H9 (cell line): Measurements from ENCODE around the gene RANBP9. TPM values are rescaled to one million over a fixed set of nuclear protein-coding genes. Genes with fewer than 3 reads are reported as not detected.

Source experiments
- DNase-seq: peaks from one replicate; pipeline ENCODE4 v3.0.0-alpha.2; 2017
- H2AFZ ChIP-seq: one replicate; pipeline ENCODE4 v1.6.1; 2013; ENCODE audit warnings: mild to moderate bottlenecking, low read length, control low read depth, moderate library complexity
- H2AK5ac ChIP-seq: 2 replicates; pipeline ENCODE4 v1.6.1; 2013; ENCODE audit warnings: low read length, control low read depth, mixed read lengths; ENCODE audit not compliant: insufficient read length
- H2BK120ac ChIP-seq: one replicate; pipeline ENCODE4 v1.6.1; 2013; ENCODE audit warnings: low read depth, mild to moderate bottlenecking, low read length, control low read depth, inconsistent platforms; ENCODE audit not compliant: poor library complexity, severe bottlenecking
- H2BK12ac ChIP-seq: 2 replicates; pipeline ENCODE4 v1.6.1; 2013; ENCODE audit warnings: low read length, control low read depth, mixed read lengths, low read depth; ENCODE audit not compliant: insufficient read length
- H2BK15ac ChIP-seq: 2 replicates; pipeline ENCODE4 v1.6.1; 2013; ENCODE audit warnings: low read depth, low read length, control low read depth
- H2BK20ac ChIP-seq: one replicate; pipeline ENCODE4 v1.6.1; 2013; ENCODE audit warnings: low read depth, mild to moderate bottlenecking, low read length, control low read depth, inconsistent platforms; ENCODE audit not compliant: poor library complexity, severe bottlenecking
- H2BK5ac ChIP-seq: 2 replicates; pipeline ENCODE4 v1.6.1; 2013; ENCODE audit warnings: low read length, control low read depth, mixed read lengths; ENCODE audit not compliant: insufficient read length
- H3K14ac ChIP-seq: 2 replicates; pipeline ENCODE4 v1.6.1; 2013; ENCODE audit warnings: low read length, control low read depth; ENCODE audit not compliant: insufficient read depth
- H3K18ac ChIP-seq: 2 replicates; pipeline ENCODE4 v1.6.1; 2013; ENCODE audit warnings: low read depth, mild to moderate bottlenecking, mixed read lengths, low read length, control low read depth; ENCODE audit not compliant: insufficient read length
- H3K23ac ChIP-seq: 2 replicates; pipeline ENCODE4 v1.6.1; 2013; ENCODE audit warnings: low read length, control low read depth, mixed read lengths, low read depth; ENCODE audit not compliant: insufficient read length
- H3K23me2 ChIP-seq: 2 replicates; pipeline ENCODE4 v1.6.1; 2013; ENCODE audit warnings: low read depth, mild to moderate bottlenecking, mixed read lengths, low read length, control low read depth; ENCODE audit not compliant: insufficient read length, poor library complexity, severe bottlenecking
- H3K27ac ChIP-seq: 2 replicates; pipeline ENCODE4 v1.5.1; 2013; ENCODE audit warnings: low read length, control low read depth, mixed read lengths, low read depth; ENCODE audit not compliant: insufficient read length
- H3K27me3 ChIP-seq: 2 replicates; pipeline ENCODE4 v1.6.1; 2013; ENCODE audit warnings: low read length, control low read depth, inconsistent platforms; ENCODE audit not compliant: insufficient read depth
- H3K4ac ChIP-seq: 2 replicates; pipeline ENCODE4 v1.6.1; 2013; ENCODE audit warnings: low read depth, mild to moderate bottlenecking, control low read depth, inconsistent platforms, low read length, moderate library complexity
- H3K4me1 ChIP-seq: 2 replicates; pipeline ENCODE4 v1.6.1; 2013; ENCODE audit warnings: low read length, control low read depth, inconsistent platforms; ENCODE audit not compliant: insufficient read depth
- H3K4me2 ChIP-seq: 2 replicates; pipeline ENCODE4 v1.6.1; 2013; ENCODE audit warnings: low read length, control low read depth, mixed read lengths; ENCODE audit not compliant: insufficient read length, insufficient read depth
- H3K56ac ChIP-seq: 2 replicates; pipeline ENCODE4 v1.6.1; 2013; ENCODE audit warnings: low read depth, mild to moderate bottlenecking, mixed read lengths, low read length, control low read depth; ENCODE audit not compliant: insufficient read length
- H3K79me1 ChIP-seq: 2 replicates; pipeline ENCODE4 v1.6.1; 2013; ENCODE audit warnings: low read depth, mild to moderate bottlenecking, moderate library complexity, low read length, control low read depth, inconsistent platforms; ENCODE audit not compliant: insufficient read depth, poor library complexity, severe bottlenecking
- H3K79me2 ChIP-seq: 2 replicates; pipeline ENCODE4 v1.6.1; 2013; ENCODE audit warnings: low read length, control low read depth, inconsistent platforms; ENCODE audit not compliant: insufficient read depth
- H3K9ac ChIP-seq: 2 replicates; pipeline ENCODE4 v1.6.1; 2013; ENCODE audit warnings: low read length, control low read depth, mixed read lengths; ENCODE audit not compliant: insufficient read length; ENCODE audit errors: extremely low read depth
- H3K9me3 ChIP-seq: one replicate; pipeline ENCODE4 v1.6.1; 2013; ENCODE audit warnings: low read depth, low read length, inconsistent platforms; ENCODE audit not compliant: control insufficient read depth
- H3T11ph ChIP-seq: one replicate; pipeline ENCODE4 v1.6.1; 2013; ENCODE audit warnings: mild to moderate bottlenecking, low read length, control low read depth, inconsistent platforms
- H4K20me1 ChIP-seq: one replicate; pipeline ENCODE4 v1.6.1; 2013; ENCODE audit not compliant: control insufficient read depth, insufficient read length, insufficient read depth
- H4K5ac ChIP-seq: 2 replicates; pipeline ENCODE4 v1.6.1; 2013; ENCODE audit warnings: low read depth, mild to moderate bottlenecking, mixed read lengths, low read length, control low read depth; ENCODE audit not compliant: insufficient read length
- H4K8ac ChIP-seq: replicated peaks from 2 replicates; pipeline ENCODE4 v1.6.1; 2013; ENCODE audit warnings: low read length, control low read depth, mixed read lengths, low read depth; ENCODE audit not compliant: insufficient read length
- H4K91ac ChIP-seq: 2 replicates; pipeline ENCODE4 v1.6.1; 2013; ENCODE audit warnings: low read depth, mild to moderate bottlenecking, moderate library complexity, mixed read lengths, low read length, control low read depth; ENCODE audit not compliant: insufficient read length
- H3K27ac Mint-ChIP-seq, 3 experiments: 2 replicates in 2 of 3; 3 replicates in 1 of 3; pipeline ENCODE4 v1.8.0; 2020 to 2021; ENCODE audit warnings: mixed read lengths in 3 of 3, mild to moderate bottlenecking in 1 of 3, moderate library complexity in 1 of 3
- H3K27me3 Mint-ChIP-seq: 2 replicates; pipeline ENCODE4 v1.8.0; 2021; ENCODE audit warnings: low read depth, mild to moderate bottlenecking, moderate library complexity, mixed read lengths
- H3K36me3 Mint-ChIP-seq, 3 experiments: 2 replicates in 2 of 3; 3 replicates in 1 of 3; pipeline ENCODE4 v1.8.0; 2020 to 2021; ENCODE audit warnings: low read depth in 3 of 3, mixed read lengths in 3 of 3; ENCODE audit not compliant: insufficient read depth in 1 of 3
- H3K4me1 Mint-ChIP-seq, 2 experiments: 2 replicates each; pipeline ENCODE4 v1.8.0; 2020; ENCODE audit warnings: mixed read lengths in 2 of 2
- H3K4me3 Mint-ChIP-seq, 2 experiments: 2 replicates in 1 of 2; 3 replicates in 1 of 2; pipeline ENCODE4 v1.8.0; 2020 to 2021; ENCODE audit warnings: mild to moderate bottlenecking in 2 of 2, mixed read lengths in 2 of 2, moderate library complexity in 1 of 2
- H3K9me3 Mint-ChIP-seq, 2 experiments: 2 replicates in 1 of 2; 3 replicates in 1 of 2; pipeline ENCODE4 v1.8.0; 2020; ENCODE audit warnings: mild to moderate bottlenecking in 2 of 2, mixed read lengths in 2 of 2, moderate library complexity in 1 of 2
- WGBS: extraction: QIAGEN DNeasy Blood & Tissue Kit; methylation state at CpG from one replicate; pipeline ENCODE4 v1.1.7; 2013; ENCODE audit warnings: missing lambda C conversion rate, low lambda C conversion rate, mixed read lengths; ENCODE audit not compliant: insufficient read length; ENCODE audit errors: extremely low coverage; 5-methylcytosine and 5-hydroxymethylcytosine counted together
- total RNA-seq: library from RNA; stranded (reverse); gene quantifications from 2 replicates; pipeline ENCODE4 v1.2.1, GENCODE V29; 2021
- TF ChIP-seq, protein P1 (sequence below): fragments of 200-600 bp; sonication (generic); conservative IDR thresholded peaks from 3 replicates; pipeline ENCODE4 v1.8.0; 2021; ENCODE audit warnings: antibody characterized with exemption, mild to moderate bottlenecking

RANBP9 gene
- total RNA-seq, 1 experiment from 2014 or later: 37.2 TPM

- Histone ChIP-seq H3K4ac (no peak overlapping the region), H2BK120ac (no peak overlapping the region), H3K56ac (no peak overlapping the region), H4K20me1 (no peaks in the 10 kb centered on the region), H3K27ac (no peak overlapping the region), H4K5ac (no peak overlapping the region), H4K91ac (no peak overlapping the region), H2BK5ac (no peak overlapping the region), H3K23ac (no peak overlapping the region), H3K9me3 (no peaks in the 10 kb centered on the region), H2AK5ac (no peak overlapping the region), H3K79me1 (no peaks in the 10 kb centered on the region), H3K18ac (no peak overlapping the region), H3K79me2 (no peaks in the 10 kb centered on the region; the same call in 1 of the 2 replicates), H3K4me2 (no peak overlapping the region), H3K27me3 (no peaks in the 10 kb centered on the region), H3K14ac (no peak overlapping the region), H4K8ac (no peak overlapping the region), H3K23me2 (peaks cover 2% of the 10 kb centered on the region), H2AFZ (no peak overlapping the region), H3T11ph (no peak overlapping the region), H3K9ac (no peak overlapping the region), H3K4me1 (no peaks in the 10 kb centered on the region), H2BK12ac (no peak overlapping the region), H2BK20ac (no peak overlapping the region), H2BK15ac (no peak overlapping the region)
- Mint-ChIP-seq H3K4me1 (peaks cover 5 to 13% of the 10 kb centered on the region in 2 experiments), H3K27me3 (no peaks in the 10 kb centered on the region), H3K27ac (no peak overlapping the region; a peak in 1 of 7 replicates), H3K36me3 (peaks cover 11 to 37% (median 34%) of the 10 kb centered on the region in 3 experiments; a peak in 6 of 7 replicates), H3K4me3 (no peak overlapping the region), H3K9me3 (peaks cover 7% of the 10 kb centered on the region in 2 experiments; a peak in 3 of 5 replicates)
- no CpG with 5 or more reads among the region's 1 CpG for WGBS
- DNase-seq: no peak
- TF ChIP-seq, protein P1, sequence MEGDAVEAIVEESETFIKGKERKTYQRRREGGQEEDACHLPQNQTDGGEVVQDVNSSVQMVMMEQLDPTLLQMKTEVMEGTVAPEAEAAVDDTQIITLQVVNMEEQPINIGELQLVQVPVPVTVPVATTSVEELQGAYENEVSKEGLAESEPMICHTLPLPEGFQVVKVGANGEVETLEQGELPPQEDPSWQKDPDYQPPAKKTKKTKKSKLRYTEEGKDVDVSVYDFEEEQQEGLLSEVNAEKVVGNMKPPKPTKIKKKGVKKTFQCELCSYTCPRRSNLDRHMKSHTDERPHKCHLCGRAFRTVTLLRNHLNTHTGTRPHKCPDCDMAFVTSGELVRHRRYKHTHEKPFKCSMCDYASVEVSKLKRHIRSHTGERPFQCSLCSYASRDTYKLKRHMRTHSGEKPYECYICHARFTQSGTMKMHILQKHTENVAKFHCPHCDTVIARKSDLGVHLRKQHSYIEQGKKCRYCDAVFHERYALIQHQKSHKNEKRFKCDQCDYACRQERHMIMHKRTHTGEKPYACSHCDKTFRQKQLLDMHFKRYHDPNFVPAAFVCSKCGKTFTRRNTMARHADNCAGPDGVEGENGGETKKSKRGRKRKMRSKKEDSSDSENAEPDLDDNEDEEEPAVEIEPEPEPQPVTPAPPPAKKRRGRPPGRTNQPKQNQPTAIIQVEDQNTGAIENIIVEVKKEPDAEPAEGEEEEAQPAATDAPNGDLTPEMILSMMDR: no peak
Measured at GRCh38 chr6:13579911-13580310, 131.7 kb downstream of the RANBP9 start.
